ENCODE measurements around the gene TUBB4B.
A peak's percentile ranks its signal among the peaks of the same experiment; 100 is the strongest.
"Not testable (repeated sequence)": the region's sequence is repeated elsewhere in the genome, so short reads cannot be mapped to it uniquely, and the experiment has no call there.

Gene TUBB4B

GRCh38 chr9:137251490-137252268 is 10.6 kb downstream of the TUBB4B start:
- H3K9me3 ChIP-seq: no peaks in the 10 kb centered on the region
- no peak overlapping the region for H3K4me3 ChIP-seq
- in situ Hi-C loops (cut with MboI; ENCODE audit: low sequenced_read_pairs): no loop called here
- H3K27me3 ChIP-seq (ENCODE audit: low read depth): no peaks in the 10 kb centered on the region
- DNase-seq (ENCODE audit: low spot score in 2 of 2): no peak
- H3K36me3 ChIP-seq (replicated peaks): peaks cover 12% of the 10 kb centered on the region
- H3K4me1 ChIP-seq: peaks cover 7% of the 10 kb centered on the region

GRCh38 chr9:137252555-137253506 is 11.7 kb downstream of the TUBB4B start:
- no peaks in the 10 kb centered on the region for H3K9me3 ChIP-seq
- H3K4me3 ChIP-seq: no peak overlapping the region
- peaks cover 7% of the 10 kb centered on the region for H3K4me1 ChIP-seq
- in situ Hi-C loops (cut with MboI; ENCODE audit: low sequenced_read_pairs): no loop called here
- DNase-seq (ENCODE audit: low spot score in 2 of 2): peak in 1 of 2 experiments; percentile 52
- H3K27me3 ChIP-seq (ENCODE audit: low read depth): no peaks in the 10 kb centered on the region
- peaks cover 17% of the 10 kb centered on the region for H3K36me3 ChIP-seq (replicated peaks)

DNA sequence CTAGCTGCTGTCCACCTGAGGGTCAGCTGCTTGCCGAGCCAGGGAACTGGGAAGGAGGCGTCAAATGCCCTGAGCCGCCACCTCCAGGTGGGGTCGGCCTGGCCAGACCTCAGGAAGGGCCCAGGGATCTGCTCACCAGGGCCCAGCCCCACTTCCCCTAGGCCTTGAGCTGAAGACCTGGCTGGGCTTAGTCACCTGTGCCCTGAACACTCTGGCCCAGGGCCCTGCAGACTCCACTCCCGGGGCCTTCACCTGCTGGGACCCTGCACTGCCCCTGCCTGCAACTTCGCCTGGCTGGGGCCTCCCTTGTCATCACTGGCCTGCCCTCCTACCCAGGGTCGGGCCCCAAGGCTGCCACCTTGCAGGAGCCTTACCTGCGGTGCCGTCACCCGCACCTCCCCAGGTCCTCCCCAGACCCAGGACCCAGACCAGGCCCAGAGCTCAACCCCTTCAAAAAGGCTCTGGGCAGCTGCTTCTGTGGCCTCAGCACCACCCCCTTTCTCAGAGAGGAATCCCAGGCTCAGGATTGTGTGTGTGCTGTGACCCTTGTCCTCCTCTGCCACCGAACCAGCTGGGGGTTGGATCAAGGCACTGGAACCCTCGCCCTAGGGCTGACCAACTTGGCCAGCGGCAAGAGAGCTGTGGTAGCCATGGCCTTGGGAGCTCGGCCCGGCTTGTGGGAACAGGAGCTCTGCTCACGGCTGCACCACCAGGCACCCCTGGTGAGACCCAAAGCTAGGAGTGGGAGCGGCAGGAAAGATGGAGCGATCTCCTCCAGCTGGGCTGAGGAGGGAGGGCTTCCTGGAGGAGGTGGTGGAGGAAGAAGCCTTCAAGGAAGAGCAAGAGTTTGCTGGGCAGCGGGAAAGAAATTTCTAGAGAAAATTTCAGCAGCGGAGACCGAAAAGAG is 12.9 kb downstream of the TUBB4B start:
- Histone ChIP-seq H3K4me3 (peak overlapping the region; percentile 66), H3K9me3 (no peaks in the 10 kb centered on the region), H3K27me3 (ENCODE audit: low read depth) (no peaks in the 10 kb centered on the region), H3K36me3 (replicated peaks) (peaks cover 23% of the 10 kb centered on the region), H3K4me1 (peaks cover 7% of the 10 kb centered on the region)
- in situ Hi-C loops (cut with MboI; ENCODE audit: low sequenced_read_pairs): no loop called here
- no peak for DNase-seq (ENCODE audit: low spot score in 2 of 2)

DNA sequence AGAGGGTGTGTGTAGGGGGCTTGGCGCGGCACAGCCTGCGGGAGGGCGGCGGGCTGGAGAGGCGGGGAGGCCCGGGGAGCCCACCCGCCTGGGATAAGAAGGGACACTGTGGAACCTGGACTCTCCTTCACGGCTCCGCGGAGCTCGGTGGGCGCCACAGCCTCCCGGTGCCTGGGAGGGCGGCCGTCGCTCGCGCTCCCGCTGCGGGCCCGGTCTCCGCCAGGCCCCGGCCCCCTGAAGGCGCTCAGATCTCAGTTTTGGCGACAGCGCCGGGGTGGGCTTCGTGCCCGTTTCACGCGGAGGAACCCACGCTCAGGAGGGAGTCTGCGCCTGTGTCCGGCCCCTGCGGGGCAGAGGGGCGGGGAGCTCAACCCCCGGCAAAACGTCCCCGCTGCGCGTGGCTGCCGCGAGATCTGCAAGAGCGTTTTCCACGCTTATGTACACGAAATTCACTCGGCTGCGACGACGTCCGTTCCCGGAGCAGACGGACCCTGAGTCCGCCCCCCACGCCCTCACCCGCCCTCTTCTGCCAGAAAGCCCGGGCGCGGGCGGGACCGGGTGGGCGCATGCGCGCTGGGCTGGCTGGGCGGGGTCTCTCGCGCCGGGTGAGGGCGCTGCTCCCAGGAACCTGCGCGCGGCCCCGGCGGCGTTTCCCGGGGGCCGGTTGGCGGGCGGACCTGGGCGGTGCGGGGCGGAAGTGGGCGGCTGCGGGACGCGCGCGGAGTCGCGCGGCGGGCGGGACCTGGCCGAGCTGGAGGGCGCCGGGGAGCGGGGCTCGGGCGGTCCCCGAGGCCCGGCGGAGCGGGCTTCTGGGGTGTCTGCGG is 13.7 kb downstream of the TUBB4B start, which contains the start of gene NELFB:
TSS of gene NELFB (plus strand) at position 704 of the 824 bp plus-strand sequence.
- peaks cover 7% of the 10 kb centered on the region for H3K4me1 ChIP-seq
- H3K36me3 ChIP-seq (replicated peaks): peaks cover 26% of the 10 kb centered on the region

DNA sequence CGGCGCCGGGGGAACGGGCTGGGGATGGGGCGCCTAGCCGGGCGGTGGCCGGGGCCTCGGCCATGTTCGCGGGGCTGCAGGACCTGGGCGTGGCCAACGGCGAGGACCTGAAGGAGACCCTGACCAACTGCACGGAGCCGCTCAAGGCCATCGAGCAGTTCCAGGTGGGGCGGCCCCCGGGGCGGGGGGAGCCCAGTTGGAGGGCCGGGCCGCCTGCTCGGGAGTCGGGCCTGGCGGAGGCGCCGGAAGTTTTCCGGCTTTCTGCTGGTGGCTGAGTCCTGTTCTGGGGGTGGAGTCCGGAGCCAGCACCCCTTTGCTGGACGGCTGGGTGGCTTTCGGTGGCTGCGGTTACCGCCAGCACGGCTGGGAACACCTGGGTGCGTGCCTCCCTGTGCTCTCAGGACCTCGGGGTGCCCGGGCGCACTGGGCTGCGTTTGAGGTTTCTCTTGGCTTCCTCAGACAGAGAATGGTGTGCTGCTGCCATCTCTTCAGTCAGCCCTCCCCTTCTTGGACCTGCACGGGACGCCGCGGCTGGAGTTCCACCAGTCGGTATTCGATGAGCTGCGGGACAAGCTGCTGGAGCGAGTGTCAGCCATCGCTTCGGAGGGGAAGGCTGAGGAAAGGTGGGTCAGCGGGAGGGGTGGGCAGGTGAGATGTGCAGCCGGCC is 14.5 kb downstream of the TUBB4B start:
- Histone ChIP-seq H3K9me3 (no peaks in the 10 kb centered on the region), H3K27me3 (ENCODE audit: low read depth) (no peaks in the 10 kb centered on the region), H3K36me3 (replicated peaks) (peaks cover 27% of the 10 kb centered on the region), H3K4me1 (peaks cover 7% of the 10 kb centered on the region), H3K4me3 (peak overlapping the region; percentile 91)
- in situ Hi-C loops (cut with MboI; ENCODE audit: low sequenced_read_pairs): no loop called here
- DNase-seq (ENCODE audit: low spot score in 2 of 2): no peak

More for the DNA sequence above, 13.7 kb downstream of the TUBB4B start, which contains the start of gene NELFB:
- Histone ChIP-seq H3K4me3 (peak within 1 kb of the TSS; percentile 91), H3K9me3 (no peaks in the 10 kb centered on the region), H3K27me3 (ENCODE audit: low read depth) (no peaks in the 10 kb centered on the region)
- in situ Hi-C loops (cut with MboI; ENCODE audit: low sequenced_read_pairs): no loop called here
- DNase-seq (ENCODE audit: low spot score in 2 of 2): peak; percentile 85 to 97

DNA sequence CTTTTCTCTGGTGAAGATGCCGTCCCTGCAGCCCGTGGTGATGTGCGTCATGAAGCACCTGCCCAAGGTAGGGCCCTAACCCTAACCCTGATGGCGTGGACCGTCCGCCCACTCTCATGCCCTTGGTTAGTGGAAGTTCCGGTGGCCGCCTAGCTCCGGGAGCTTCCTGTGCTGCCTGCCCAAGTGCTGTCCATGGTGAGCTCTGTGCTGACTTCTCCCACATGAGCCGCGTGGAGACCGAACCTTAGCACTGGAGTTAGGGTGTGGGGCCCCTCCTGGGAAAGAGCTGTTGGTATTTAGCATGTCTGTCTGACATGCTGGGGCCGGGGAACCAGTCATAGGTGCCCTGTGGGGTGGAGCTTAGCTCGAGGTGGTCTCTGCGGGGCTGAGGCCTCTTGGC is 15.3 kb downstream of the TUBB4B start:
- H3K36me3 ChIP-seq (replicated peaks): peaks cover 31% of the 10 kb centered on the region
- peaks cover 7% of the 10 kb centered on the region for H3K4me1 ChIP-seq
- no peaks in the 10 kb centered on the region for H3K27me3 ChIP-seq (ENCODE audit: low read depth)
- no peak for DNase-seq (ENCODE audit: low spot score in 2 of 2)
- H3K4me3 ChIP-seq: peak overlapping the region; percentile 91
- no peaks in the 10 kb centered on the region for H3K9me3 ChIP-seq
- in situ Hi-C loops (cut with MboI; ENCODE audit: low sequenced_read_pairs): no loop called here

DNA sequence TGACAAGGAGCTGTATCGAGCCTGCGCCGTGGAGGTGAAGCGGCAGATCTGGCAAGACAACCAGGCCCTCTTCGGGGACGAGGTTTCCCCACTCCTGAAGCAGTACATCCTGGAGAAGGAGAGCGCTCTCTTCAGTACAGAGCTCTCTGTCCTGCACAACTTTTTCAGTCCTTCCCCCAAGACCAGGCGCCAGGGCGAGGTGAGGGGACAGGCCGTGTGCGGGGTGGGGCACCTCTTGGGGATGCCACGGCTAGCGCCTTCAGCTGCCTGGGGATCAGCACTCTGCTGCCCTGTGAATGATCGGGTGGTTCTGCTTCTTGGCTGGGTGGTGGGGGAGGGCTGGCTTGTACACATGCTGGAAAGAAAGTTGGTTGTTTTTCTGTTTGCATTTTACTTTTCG is 15.8 kb downstream of the TUBB4B start:
- H3K4me3 ChIP-seq: peak overlapping the region; percentile 91
- no peaks in the 10 kb centered on the region for H3K9me3 ChIP-seq
- no peaks in the 10 kb centered on the region for H3K27me3 ChIP-seq (ENCODE audit: low read depth)
- H3K36me3 ChIP-seq (replicated peaks): peaks cover 31% of the 10 kb centered on the region
- peaks cover 7% of the 10 kb centered on the region for H3K4me1 ChIP-seq
- in situ Hi-C loops (cut with MboI; ENCODE audit: low sequenced_read_pairs): no loop called here
- no peak for DNase-seq (ENCODE audit: low spot score in 2 of 2)

- in situ Hi-C loops (cut with MboI; ENCODE audit: low sequenced_read_pairs); H3K27me3 ChIP-seq (ENCODE audit: low read depth); H3K4me1 ChIP-seq; H3K4me3 ChIP-seq; H3K9me3 ChIP-seq: not testable (repeated sequence)
- peaks cover 41% of the 10 kb centered on the region for H3K36me3 ChIP-seq (replicated peaks)
- peak; percentile 36 to 67 for DNase-seq (ENCODE audit: low spot score in 2 of 2)
Observed at GRCh38 chr9:137262173-137262908, 21.3 kb downstream of the TUBB4B start.

GRCh38 chr9:137262909-137263285 is 21.8 kb downstream of the TUBB4B start:
- Histone ChIP-seq H3K4me3 (no peak overlapping the region), H3K4me1 (no peaks in the 10 kb centered on the region), H3K36me3 (replicated peaks) (peaks cover 45% of the 10 kb centered on the region), H3K9me3 (no peaks in the 10 kb centered on the region), H3K27me3 (ENCODE audit: low read depth) (no peaks in the 10 kb centered on the region)
- in situ Hi-C loops (cut with MboI; ENCODE audit: low sequenced_read_pairs): no loop called here
- no peak for DNase-seq (ENCODE audit: low spot score in 2 of 2)

DNA sequence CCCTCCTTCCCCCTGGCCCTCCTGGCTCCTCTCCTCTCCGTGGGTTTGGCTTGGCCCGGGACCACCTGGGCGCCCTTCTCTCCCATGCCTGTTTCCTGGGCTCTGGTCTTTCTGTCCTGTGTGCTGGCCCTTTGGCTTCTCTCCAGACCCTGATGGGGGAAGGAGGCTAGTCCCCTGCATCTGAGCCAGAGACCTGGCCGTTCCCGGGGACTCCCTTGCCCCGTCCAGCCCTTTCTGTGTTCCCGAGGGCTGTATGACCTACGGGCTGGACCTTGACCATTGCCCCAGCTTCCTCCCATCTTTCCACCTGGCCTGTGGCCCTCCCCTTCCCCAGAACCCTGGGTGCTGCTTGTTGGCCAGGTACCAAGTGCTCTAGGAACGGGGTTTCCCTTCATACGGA is 22.4 kb downstream of the TUBB4B start:
- peaks cover 50% of the 10 kb centered on the region for H3K36me3 ChIP-seq (replicated peaks)
- no peaks in the 10 kb centered on the region for H3K27me3 ChIP-seq (ENCODE audit: low read depth)
- DNase-seq (ENCODE audit: low spot score in 2 of 2): no peak
- no peak overlapping the region for H3K4me3 ChIP-seq
- in situ Hi-C loops (cut with MboI; ENCODE audit: low sequenced_read_pairs): no loop called here
- H3K9me3 ChIP-seq: no peaks in the 10 kb centered on the region
- H3K4me1 ChIP-seq: no peaks in the 10 kb centered on the region

DNA sequence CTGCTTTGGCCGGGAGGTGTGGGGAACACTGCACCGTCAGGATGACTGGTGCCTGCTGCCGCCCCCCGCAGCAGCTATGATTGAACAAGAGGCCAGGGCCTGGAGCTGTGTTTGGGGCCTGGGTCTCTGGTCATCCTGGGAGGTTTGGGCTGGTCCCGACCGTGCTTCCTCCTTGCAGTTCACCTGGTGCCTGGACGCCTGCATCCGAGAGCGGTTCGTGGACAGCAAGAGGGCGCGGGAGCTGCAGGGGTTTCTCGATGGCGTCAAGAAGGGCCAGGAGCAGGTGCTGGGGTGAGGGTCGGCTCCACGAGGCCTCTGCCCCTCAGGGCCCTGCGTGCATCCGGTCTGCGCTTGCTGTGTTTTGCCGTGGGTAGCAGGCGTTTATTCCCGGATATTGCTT is 23.0 kb downstream of the TUBB4B start:
- DNase-seq (ENCODE audit: low spot score in 2 of 2): no peak
- no peak overlapping the region for H3K4me3 ChIP-seq
- in situ Hi-C loops (cut with MboI; ENCODE audit: low sequenced_read_pairs): no loop called here
- peaks cover 50% of the 10 kb centered on the region for H3K36me3 ChIP-seq (replicated peaks)
- no peaks in the 10 kb centered on the region for H3K27me3 ChIP-seq (ENCODE audit: low read depth)
- no peaks in the 10 kb centered on the region for H3K4me1 ChIP-seq
- H3K9me3 ChIP-seq: no peaks in the 10 kb centered on the region

Measured in HAP-1 (cell line).